Measurements from ENCODE around the gene NEDD4L. TPM values are rescaled to one million over a fixed set of nuclear protein-coding genes. Genes with fewer than 3 reads are reported as not detected.

The NEDD4L gene
- total RNA-seq, 1 donor from 2014 or later, result 135 TPM

- no peak for DNase-seq (ENCODE audit: low spot score in 2 of 2, unreplicated experiment in 2 of 2)
- no peak overlapping the region for H3K27ac Mint-ChIP-seq
- no peak for TF ChIP-seq CTCF (IDR thresholded peaks at IDR 0.05; ENCODE audit: unreplicated experiment)
- H3K4me1 Mint-ChIP-seq, result peaks cover 4% of the 10 kb centered on the region
- no peak overlapping the region for H3K4me3 Mint-ChIP-seq
- H3K9me3 Mint-ChIP-seq, result no peaks in the 10 kb centered on the region
- H3K36me3 Mint-ChIP-seq, result no peaks in the 10 kb centered on the region
- H3K27me3 Mint-ChIP-seq (ENCODE audit: low read depth), result no peaks in the 10 kb centered on the region
Observed at GRCh38 chr18:58027341-58027740, 16.7 kb upstream of the NEDD4L start.

GRCh38 chr18:58028109-58028784 lies 15.8 kb upstream of the NEDD4L start:
- Mint-ChIP-seq H3K27me3 (ENCODE audit: low read depth) (no peaks in the 10 kb centered on the region), H3K4me1 (peaks cover 4% of the 10 kb centered on the region), H3K36me3 (no peaks in the 10 kb centered on the region), H3K9me3 (no peaks in the 10 kb centered on the region), H3K27ac (no peak overlapping the region), H3K4me3 (no peak overlapping the region)
- TF ChIP-seq CTCF (IDR thresholded peaks at IDR 0.05; ENCODE audit: unreplicated experiment), result no peak
- no peak for DNase-seq (ENCODE audit: low spot score in 2 of 2, unreplicated experiment in 2 of 2)

GRCh38 chr18:58032233-58032632 lies 11.8 kb upstream of the NEDD4L start:
- no peak for TF ChIP-seq CTCF (IDR thresholded peaks at IDR 0.05; ENCODE audit: unreplicated experiment)
- Mint-ChIP-seq H3K9me3 (no peaks in the 10 kb centered on the region), H3K36me3 (no peaks in the 10 kb centered on the region), H3K4me3 (no peak overlapping the region), H3K27me3 (ENCODE audit: low read depth) (peaks cover 16% of the 10 kb centered on the region), H3K4me1 (no peaks in the 10 kb centered on the region), H3K27ac (no peak overlapping the region)
- no peak for DNase-seq (ENCODE audit: low spot score in 2 of 2, unreplicated experiment in 2 of 2)

GRCh38 chr18:58033216-58033615 lies 10.8 kb upstream of the NEDD4L start:
- DNase-seq (ENCODE audit: low spot score in 2 of 2, unreplicated experiment in 2 of 2), result no peak
- peaks cover 17% of the 10 kb centered on the region for H3K27me3 Mint-ChIP-seq (ENCODE audit: low read depth)
- no peak overlapping the region for H3K27ac Mint-ChIP-seq
- H3K36me3 Mint-ChIP-seq, result no peaks in the 10 kb centered on the region
- H3K4me3 Mint-ChIP-seq, result no peak overlapping the region
- no peak for TF ChIP-seq CTCF (IDR thresholded peaks at IDR 0.05; ENCODE audit: unreplicated experiment)
- no peaks in the 10 kb centered on the region for H3K4me1 Mint-ChIP-seq
- no peaks in the 10 kb centered on the region for H3K9me3 Mint-ChIP-seq

- Mint-ChIP-seq H3K4me1 (no peaks in the 10 kb centered on the region), H3K27ac (no peak overlapping the region), H3K36me3 (no peaks in the 10 kb centered on the region), H3K4me3 (no peak overlapping the region), H3K27me3 (ENCODE audit: low read depth) (peaks cover 20% of the 10 kb centered on the region), H3K9me3 (no peaks in the 10 kb centered on the region)
- no peak for DNase-seq (ENCODE audit: low spot score in 2 of 2, unreplicated experiment in 2 of 2)
- no peak for TF ChIP-seq CTCF (IDR thresholded peaks at IDR 0.05; ENCODE audit: unreplicated experiment)
Observed at GRCh38 chr18:58034370-58034769, 9.7 kb upstream of the NEDD4L start.

GRCh38 chr18:58037163-58037562 lies 6.9 kb upstream of the NEDD4L start:
- peaks cover 3% of the 10 kb centered on the region for H3K4me1 Mint-ChIP-seq
- no peak for DNase-seq (ENCODE audit: low spot score in 2 of 2, unreplicated experiment in 2 of 2)
- no peaks in the 10 kb centered on the region for H3K36me3 Mint-ChIP-seq
- TF ChIP-seq CTCF (IDR thresholded peaks at IDR 0.05; ENCODE audit: unreplicated experiment), result no peak
- no peaks in the 10 kb centered on the region for H3K9me3 Mint-ChIP-seq
- H3K27me3 Mint-ChIP-seq (ENCODE audit: low read depth), result peaks cover 23% of the 10 kb centered on the region
- H3K27ac Mint-ChIP-seq, result no peak overlapping the region
- no peak overlapping the region for H3K4me3 Mint-ChIP-seq
